ENCODE results near the gene TSSK6.

The TSSK6 gene

DNA sequence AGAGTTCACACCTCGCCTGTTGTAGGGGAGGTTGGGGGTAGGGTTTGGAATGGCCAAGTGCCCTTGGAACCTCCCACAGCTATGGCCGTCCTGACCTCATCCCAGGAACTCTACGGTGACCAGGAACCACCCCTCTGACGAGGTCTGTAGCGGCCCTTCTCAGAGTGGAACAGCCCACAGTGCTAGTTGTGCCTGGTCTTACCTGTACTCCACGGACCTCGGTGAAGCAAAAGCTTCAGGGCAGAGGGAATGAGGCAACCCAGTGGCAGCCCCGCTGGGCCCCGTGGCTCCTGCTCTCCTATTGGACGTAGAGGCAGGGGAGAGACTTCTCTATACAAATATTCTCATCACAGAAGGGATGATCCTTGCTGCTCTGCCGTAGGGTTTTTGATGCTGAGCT, 7.1 kb downstream of the TSSK6 start:
- H3K79me2 ChIP-seq (ENCODE audit: insufficient read depth, low read depth) = no peaks in the 10 kb centered on the region
- H3K9ac ChIP-seq = no peak overlapping the region
- no peaks in the 10 kb centered on the region for H3K36me3 ChIP-seq (ENCODE audit: insufficient read depth)
- H3K4me3 ChIP-seq (IDR thresholded peaks at IDR 0.05; ENCODE audit: insufficient read depth, low read depth, low read length) = no peak overlapping the region
- H3K4me1 ChIP-seq (ENCODE audit: low read depth, poor library complexity, severe bottlenecking) = no peaks in the 10 kb centered on the region
- H2AFZ ChIP-seq (ENCODE audit: low read depth) = no peak overlapping the region
- H4K20me1 ChIP-seq (ENCODE audit: insufficient read depth) = no peaks in the 10 kb centered on the region
- H3K27ac ChIP-seq = no peak overlapping the region
- H3K27me3 ChIP-seq (ENCODE audit: insufficient read depth, low read depth) = no peaks in the 10 kb centered on the region
- TF ChIP-seq, protein P1, sequence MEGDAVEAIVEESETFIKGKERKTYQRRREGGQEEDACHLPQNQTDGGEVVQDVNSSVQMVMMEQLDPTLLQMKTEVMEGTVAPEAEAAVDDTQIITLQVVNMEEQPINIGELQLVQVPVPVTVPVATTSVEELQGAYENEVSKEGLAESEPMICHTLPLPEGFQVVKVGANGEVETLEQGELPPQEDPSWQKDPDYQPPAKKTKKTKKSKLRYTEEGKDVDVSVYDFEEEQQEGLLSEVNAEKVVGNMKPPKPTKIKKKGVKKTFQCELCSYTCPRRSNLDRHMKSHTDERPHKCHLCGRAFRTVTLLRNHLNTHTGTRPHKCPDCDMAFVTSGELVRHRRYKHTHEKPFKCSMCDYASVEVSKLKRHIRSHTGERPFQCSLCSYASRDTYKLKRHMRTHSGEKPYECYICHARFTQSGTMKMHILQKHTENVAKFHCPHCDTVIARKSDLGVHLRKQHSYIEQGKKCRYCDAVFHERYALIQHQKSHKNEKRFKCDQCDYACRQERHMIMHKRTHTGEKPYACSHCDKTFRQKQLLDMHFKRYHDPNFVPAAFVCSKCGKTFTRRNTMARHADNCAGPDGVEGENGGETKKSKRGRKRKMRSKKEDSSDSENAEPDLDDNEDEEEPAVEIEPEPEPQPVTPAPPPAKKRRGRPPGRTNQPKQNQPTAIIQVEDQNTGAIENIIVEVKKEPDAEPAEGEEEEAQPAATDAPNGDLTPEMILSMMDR (conservative IDR thresholded peaks at IDR 0.05; ENCODE audit: low read depth, low read length) = no peak
- H3K4me2 ChIP-seq = no peak overlapping the region

DNA sequence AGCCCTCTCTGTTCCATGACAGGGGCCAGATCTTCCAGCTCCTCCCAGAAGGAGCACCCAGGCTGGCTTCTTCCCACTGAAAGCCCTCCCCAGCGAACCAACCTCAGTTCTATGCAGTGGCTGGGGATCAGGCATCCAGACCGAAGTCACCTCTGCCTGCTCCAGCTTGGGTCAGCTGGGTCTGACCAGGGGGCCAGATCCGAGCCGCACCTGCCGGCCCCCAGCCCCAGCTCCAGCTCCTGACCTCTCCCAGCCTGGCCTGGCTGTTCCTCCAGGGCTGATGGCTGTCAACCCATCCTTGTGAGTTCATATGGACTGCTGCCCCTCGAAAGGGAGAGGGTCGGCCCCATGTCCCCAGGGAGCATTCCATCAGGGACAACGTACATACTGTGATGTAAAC, 8.0 kb downstream of the TSSK6 start:
- H2AFZ ChIP-seq (ENCODE audit: low read depth) = no peak overlapping the region
- H4K20me1 ChIP-seq (ENCODE audit: insufficient read depth) = no peaks in the 10 kb centered on the region
- H3K4me1 ChIP-seq (ENCODE audit: low read depth, poor library complexity, severe bottlenecking) = no peaks in the 10 kb centered on the region
- H3K27me3 ChIP-seq (ENCODE audit: insufficient read depth, low read depth) = no peaks in the 10 kb centered on the region
- H3K79me2 ChIP-seq (ENCODE audit: insufficient read depth, low read depth) = no peaks in the 10 kb centered on the region
- H3K9ac ChIP-seq = no peak overlapping the region
- H3K36me3 ChIP-seq (ENCODE audit: insufficient read depth) = 0 out of 2 replicates have a peak, but pooled peaks cover 2% of the 10 kb centered on the region
- H3K4me3 ChIP-seq (IDR thresholded peaks at IDR 0.05; ENCODE audit: insufficient read depth, low read depth, low read length) = no peak overlapping the region
- H3K27ac ChIP-seq = no peak overlapping the region
- TF ChIP-seq, protein P1 (conservative IDR thresholded peaks at IDR 0.05; ENCODE audit: low read depth, low read length) = no peak
- no peak overlapping the region for H3K4me2 ChIP-seq

DNA sequence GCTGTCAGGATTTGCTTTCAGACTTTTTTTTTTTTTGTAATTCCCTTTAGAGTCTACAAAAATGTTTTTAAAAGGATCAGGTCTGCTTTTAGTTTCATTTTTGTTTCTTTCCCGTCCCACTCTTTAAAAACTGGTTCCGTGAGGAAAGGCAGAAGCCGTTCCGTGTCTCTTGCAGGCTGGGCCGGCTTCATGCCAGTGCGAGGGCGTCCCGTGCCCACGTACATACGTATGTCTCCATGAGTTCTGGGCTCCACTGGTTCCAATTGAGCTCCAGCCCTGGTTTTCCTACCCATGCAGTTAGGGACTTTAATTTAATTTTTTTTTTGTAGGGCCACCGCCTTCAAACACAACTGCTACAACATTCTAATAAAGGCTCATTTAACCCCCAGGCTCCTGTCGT, 8.8 kb downstream of the TSSK6 start:
- TF ChIP-seq, protein P1 (conservative IDR thresholded peaks at IDR 0.05; ENCODE audit: low read depth, low read length) = no peak
- Histone ChIP-seq H3K79me2 (ENCODE audit: insufficient read depth, low read depth) (no peaks in the 10 kb centered on the region), H3K9ac (no peak overlapping the region), H3K27ac (no peak overlapping the region), H3K4me1 (ENCODE audit: low read depth, poor library complexity, severe bottlenecking) (no peaks in the 10 kb centered on the region), H3K36me3 (ENCODE audit: insufficient read depth) (0 out of 2 replicates have a peak, but pooled peaks cover 2% of the 10 kb centered on the region), H3K4me2 (no peak overlapping the region), H4K20me1 (ENCODE audit: insufficient read depth) (no peaks in the 10 kb centered on the region), H3K27me3 (ENCODE audit: insufficient read depth, low read depth) (no peaks in the 10 kb centered on the region), H2AFZ (ENCODE audit: low read depth) (no peak overlapping the region), H3K4me3 (IDR thresholded peaks at IDR 0.05; ENCODE audit: insufficient read depth, low read depth, low read length) (no peak overlapping the region)

DNA sequence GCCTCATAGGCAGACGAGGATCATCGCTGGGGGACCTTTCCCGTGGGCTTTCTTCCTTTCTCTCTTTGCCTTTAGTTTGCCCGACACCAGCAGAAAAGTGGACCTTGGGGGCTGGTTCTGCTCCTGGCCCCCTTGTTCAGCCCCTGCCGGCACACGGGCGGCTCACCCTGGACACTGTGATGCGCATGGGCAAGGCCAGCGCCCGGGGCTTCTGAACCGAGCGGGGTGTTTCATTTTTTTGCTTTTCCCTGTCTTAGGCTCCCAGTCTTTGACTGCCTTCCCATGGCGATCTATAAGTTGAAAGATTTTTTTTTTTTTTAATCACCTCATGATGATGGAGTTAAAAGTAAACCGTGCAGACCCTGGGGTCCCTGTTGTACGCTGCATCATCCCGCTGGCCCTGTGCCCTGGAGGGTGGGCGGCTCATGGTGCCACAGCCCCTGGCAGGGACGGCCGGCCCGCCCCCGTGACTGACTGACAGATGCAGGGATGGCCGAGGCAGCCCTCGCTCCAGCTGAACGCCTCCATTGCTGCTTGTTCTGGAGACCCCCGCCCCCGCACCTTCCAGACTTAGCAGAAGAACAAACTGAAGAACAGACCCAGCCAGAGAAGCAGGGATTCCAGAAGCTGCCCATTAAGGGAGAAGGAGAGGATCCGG, 9.6 kb downstream of the TSSK6 start:
- TF ChIP-seq, protein P1 (conservative IDR thresholded peaks at IDR 0.05; ENCODE audit: low read depth, low read length) = no peak
- no peaks in the 10 kb centered on the region for H3K79me2 ChIP-seq (ENCODE audit: insufficient read depth, low read depth)
- peaks cover 2% of the 10 kb centered on the region; the same call in 1 of the 2 replicates for H3K36me3 ChIP-seq (ENCODE audit: insufficient read depth)
- no peaks in the 10 kb centered on the region for H3K27me3 ChIP-seq (ENCODE audit: insufficient read depth, low read depth)
- no peaks in the 10 kb centered on the region for H3K4me1 ChIP-seq (ENCODE audit: low read depth, poor library complexity, severe bottlenecking)
- H3K27ac ChIP-seq = no peak overlapping the region
- no peak overlapping the region for H3K4me3 ChIP-seq (IDR thresholded peaks at IDR 0.05; ENCODE audit: insufficient read depth, low read depth, low read length)
- no peaks in the 10 kb centered on the region for H4K20me1 ChIP-seq (ENCODE audit: insufficient read depth)
- H3K4me2 ChIP-seq = no peak overlapping the region
- H3K9ac ChIP-seq = no peak overlapping the region
- no peak overlapping the region for H2AFZ ChIP-seq (ENCODE audit: low read depth)

Measured in KMS-11 (cell line).